GM23338 (cell line): Measurements from ENCODE around the gene TUBGCP4. TPM values are rescaled to one million over a fixed set of nuclear protein-coding genes. Genes with fewer than 3 reads are reported as not detected.

ENCODE experiments used
- ATAC-seq: fragments of 200-7000 bp; cut with Tn5 transposase; 3 replicates; pipeline ENCODE4 v1.9.1; 2020
- DNase-seq: peaks from one replicate; pipeline ENCODE4 v3.0.0-alpha.2; 2015; ENCODE audit warnings: low spot score
- H2AFZ ChIP-seq: fragments of 200-600 bp; sonication (generic); 2 replicates; pipeline ENCODE4 v1.8.0; 2016; ENCODE audit warnings: antibody characterized with exemption, mild to moderate bottlenecking, moderate library complexity
- H3F3A ChIP-seq: fragments of 200-600 bp; sonication (generic); replicated peaks from 2 replicates; pipeline ENCODE4 v1.8.0; 2017; ENCODE audit warnings: antibody characterized with exemption, mixed run types, low read depth
- H3K27ac ChIP-seq: fragments of 200-600 bp; sonication (generic); 2 replicates; pipeline ENCODE4 v1.6.1; 2016; ENCODE audit warnings: low read depth
- H3K27me3 ChIP-seq: fragments of 200-600 bp; sonication (generic); 2 replicates; pipeline ENCODE4 v1.8.0; 2016; ENCODE audit warnings: mild to moderate bottlenecking, mixed run types, moderate library complexity; ENCODE audit not compliant: insufficient read depth
- H3K36me3 ChIP-seq: fragments of 200-600 bp; sonication (generic); 2 replicates; pipeline ENCODE4 v1.8.0; 2016; ENCODE audit warnings: mild to moderate bottlenecking; ENCODE audit not compliant: insufficient read depth
- H3K4me1 ChIP-seq: fragments of 200-600 bp; sonication (generic); 2 replicates; pipeline ENCODE4 v1.8.0; 2016; ENCODE audit warnings: mild to moderate bottlenecking, moderate library complexity; ENCODE audit not compliant: insufficient read depth
- H3K4me2 ChIP-seq: fragments of 200-600 bp; sonication (generic); 2 replicates; pipeline ENCODE4 v1.7.1; 2017; ENCODE audit warnings: mixed run types
- H3K4me3 ChIP-seq: fragments of 200-600 bp; sonication (generic); 2 replicates; pipeline ENCODE4 v1.6.1; 2016; ENCODE audit warnings: mixed run types
- H3K79me2 ChIP-seq: fragments of 200-600 bp; sonication (generic); replicated peaks from 2 replicates; pipeline ENCODE4 v1.8.0; 2017; ENCODE audit warnings: mild to moderate bottlenecking; ENCODE audit not compliant: insufficient read depth
- H3K9me2 ChIP-seq: fragments of 200-600 bp; sonication (generic); 2 replicates; pipeline ENCODE4 v1.8.0; 2017; ENCODE audit not compliant: insufficient read depth
- H4K20me1 ChIP-seq: fragments of 200-600 bp; sonication (generic); replicated peaks from 2 replicates; pipeline ENCODE4 v1.8.0; 2017; ENCODE audit warnings: mild to moderate bottlenecking; ENCODE audit not compliant: insufficient read depth
- H3K27ac Mint-ChIP-seq: 2 replicates; pipeline ENCODE4 v1.8.0; 2020; ENCODE audit warnings: inconsistent platforms, mild to moderate bottlenecking, moderate library complexity, mixed read lengths
- H3K27me3 Mint-ChIP-seq: 3 replicates; pipeline ENCODE4 v1.8.0; 2022; ENCODE audit warnings: low read depth, mild to moderate bottlenecking, moderate library complexity, mixed read lengths, inconsistent platforms; ENCODE audit not compliant: insufficient read depth, poor library complexity
- H3K36me3 Mint-ChIP-seq: 3 replicates; pipeline ENCODE4 v1.8.0; 2021; ENCODE audit warnings: low read depth, mild to moderate bottlenecking, inconsistent platforms, moderate library complexity, mixed read lengths
- H3K4me1 Mint-ChIP-seq: 3 replicates; pipeline ENCODE4 v1.8.0; 2020; ENCODE audit warnings: mild to moderate bottlenecking, inconsistent platforms, mixed read lengths
- H3K4me3 Mint-ChIP-seq: 3 replicates; pipeline ENCODE4 v1.8.0; 2021; ENCODE audit warnings: moderate library complexity, mild to moderate bottlenecking, inconsistent platforms, mixed read lengths
- H3K9me3 Mint-ChIP-seq: 3 replicates; pipeline ENCODE4 v1.8.0; 2020; ENCODE audit warnings: moderate library complexity, mild to moderate bottlenecking, inconsistent platforms, mixed read lengths
- EZH2 ChIP-seq: fragments of 200-600 bp; sonication (generic); IDR thresholded peaks from one replicate; pipeline ENCODE4 v1.8.0; 2017; ENCODE audit warnings: antibody characterized with exemption, mild to moderate bottlenecking, low read depth; ENCODE audit not compliant: unreplicated experiment
- EZH2phosphoT487 ChIP-seq: fragments of 200-600 bp; sonication (generic); IDR thresholded peaks from one replicate; pipeline ENCODE4 v1.8.1; 2018; ENCODE audit warnings: antibody characterized with exemption; ENCODE audit not compliant: unreplicated experiment
- JUNB ChIP-seq: IDR thresholded peaks from one replicate; pipeline ENCODE4 v1.6.1; 2016; ENCODE audit warnings: antibody characterized with exemption; ENCODE audit not compliant: unreplicated experiment
- POLR2AphosphoS5 ChIP-seq: IDR thresholded peaks from 2 replicates; pipeline ENCODE4 v1.6.1; 2016; ENCODE audit warnings: antibody characterized with exemption, low read depth
- STAT1 ChIP-seq: IDR thresholded peaks from one replicate; pipeline ENCODE4 v1.6.1; 2016; ENCODE audit warnings: antibody characterized with exemption; ENCODE audit not compliant: unreplicated experiment
- ZNF331 ChIP-seq: fragments of 250-450 bp; sonication (Bioruptor Pico); IDR thresholded peaks from 2 replicates; pipeline ENCODE4 v1.5.0; 2020; ENCODE audit warnings: low read depth, mild to moderate bottlenecking, moderate library complexity
- ZNF462 ChIP-seq: fragments of 250-450 bp; sonication (Bioruptor Pico); IDR thresholded peaks from 2 replicates; pipeline ENCODE4 v1.5.0; 2020; ENCODE audit warnings: mild to moderate bottlenecking, moderate library complexity
- polyA plus RNA-seq: library from polyadenylated mRNA; unstranded; fragments of >200 nt; fragmentation: Nextera tagmentation; extraction: Ambion mirVana; gene quantifications from 2 replicates; pipeline ENCODE4 v1.2.1, GENCODE V29; 2016
- total RNA-seq: library from RNA; depleted of rRNA; stranded (reverse); fragments of >200 nt; shearing (Covaris generic); gene quantifications from 2 replicates; pipeline ENCODE4 v1.2.3, GENCODE V29; 2014
- TF ChIP-seq, protein P1 (sequence below): IDR thresholded peaks from one replicate; pipeline ENCODE4 v1.6.1; 2018; ENCODE audit warnings: antibody characterized with exemption; ENCODE audit not compliant: unreplicated experiment
- TF ChIP-seq, protein P2 (sequence below), 2 experiments: fragments of 200-600 bp in 1 of 2; sonication (generic) in 1 of 2; conservative IDR thresholded peaks; 2 replicates each; pipeline versions ENCODE4 v1.5.1 to v1.6.1; 2016 to 2017; ENCODE audit warnings: antibody characterized with exemption in 2 of 2, low read depth in 2 of 2, mild to moderate bottlenecking in 2 of 2, moderate library complexity in 1 of 2

Gene TUBGCP4
- total and polyA plus RNA-seq, 2 experiments from 2014 or later = 10.6 to 18.0 TPM

DNA sequence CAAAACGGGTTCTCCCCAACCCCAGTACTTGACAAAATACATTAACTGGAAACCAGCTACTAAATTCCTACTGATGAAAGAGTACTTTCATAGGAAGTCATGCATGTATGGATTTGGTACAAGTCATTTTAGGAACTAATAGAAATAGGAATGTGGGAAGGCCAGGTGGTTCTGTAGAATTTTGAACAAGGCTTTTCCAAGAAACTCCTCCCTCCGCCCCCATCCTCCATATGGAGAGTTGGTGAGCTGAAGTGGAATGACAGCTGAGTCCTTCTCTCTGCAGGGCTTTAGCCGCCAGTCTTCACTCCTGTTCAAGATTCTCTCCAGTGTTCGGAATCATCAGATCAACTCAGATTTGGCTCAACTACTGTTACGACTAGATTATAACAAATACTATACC, 33.2 kb downstream of the TUBGCP4 start:
- Mint-ChIP-seq H3K4me3 (no peak overlapping the region), H3K27ac (no peak overlapping the region), H3K9me3 (no peaks in the 10 kb centered on the region), H3K4me1 (no peaks in the 10 kb centered on the region), H3K36me3 (peaks cover 88% of the 10 kb centered on the region), H3K27me3 (peaks cover 2% of the 10 kb centered on the region)
- no peak overlapping the region for H3K27ac ChIP-seq
- no peak overlapping the region for H2AFZ ChIP-seq
- H3F3A ChIP-seq = peaks cover 21% of the 10 kb centered on the region
- H3K4me1 ChIP-seq = no peaks in the 10 kb centered on the region
- peaks cover 53% of the 10 kb centered on the region for H3K36me3 ChIP-seq
- H4K20me1 ChIP-seq = peaks cover 26% of the 10 kb centered on the region
- no peaks in the 10 kb centered on the region for H3K79me2 ChIP-seq
- no peaks in the 10 kb centered on the region for H3K27me3 ChIP-seq
- ATAC-seq (no peak), DNase-seq (no peak)
- no peaks in the 10 kb centered on the region for H3K9me2 ChIP-seq
- no peak overlapping the region for H3K4me3 ChIP-seq
- no peak overlapping the region for H3K4me2 ChIP-seq
- TF ChIP-seq ZNF462 (no peak), JUNB (no peak), ZNF331 (CRISPR knock-in tag) (no peak), POLR2AphosphoS5 (no peak), STAT1 (no peak), EZH2 (no peak), EZH2phosphoT487 (no peak)
- TF ChIP-seq, protein P1, sequence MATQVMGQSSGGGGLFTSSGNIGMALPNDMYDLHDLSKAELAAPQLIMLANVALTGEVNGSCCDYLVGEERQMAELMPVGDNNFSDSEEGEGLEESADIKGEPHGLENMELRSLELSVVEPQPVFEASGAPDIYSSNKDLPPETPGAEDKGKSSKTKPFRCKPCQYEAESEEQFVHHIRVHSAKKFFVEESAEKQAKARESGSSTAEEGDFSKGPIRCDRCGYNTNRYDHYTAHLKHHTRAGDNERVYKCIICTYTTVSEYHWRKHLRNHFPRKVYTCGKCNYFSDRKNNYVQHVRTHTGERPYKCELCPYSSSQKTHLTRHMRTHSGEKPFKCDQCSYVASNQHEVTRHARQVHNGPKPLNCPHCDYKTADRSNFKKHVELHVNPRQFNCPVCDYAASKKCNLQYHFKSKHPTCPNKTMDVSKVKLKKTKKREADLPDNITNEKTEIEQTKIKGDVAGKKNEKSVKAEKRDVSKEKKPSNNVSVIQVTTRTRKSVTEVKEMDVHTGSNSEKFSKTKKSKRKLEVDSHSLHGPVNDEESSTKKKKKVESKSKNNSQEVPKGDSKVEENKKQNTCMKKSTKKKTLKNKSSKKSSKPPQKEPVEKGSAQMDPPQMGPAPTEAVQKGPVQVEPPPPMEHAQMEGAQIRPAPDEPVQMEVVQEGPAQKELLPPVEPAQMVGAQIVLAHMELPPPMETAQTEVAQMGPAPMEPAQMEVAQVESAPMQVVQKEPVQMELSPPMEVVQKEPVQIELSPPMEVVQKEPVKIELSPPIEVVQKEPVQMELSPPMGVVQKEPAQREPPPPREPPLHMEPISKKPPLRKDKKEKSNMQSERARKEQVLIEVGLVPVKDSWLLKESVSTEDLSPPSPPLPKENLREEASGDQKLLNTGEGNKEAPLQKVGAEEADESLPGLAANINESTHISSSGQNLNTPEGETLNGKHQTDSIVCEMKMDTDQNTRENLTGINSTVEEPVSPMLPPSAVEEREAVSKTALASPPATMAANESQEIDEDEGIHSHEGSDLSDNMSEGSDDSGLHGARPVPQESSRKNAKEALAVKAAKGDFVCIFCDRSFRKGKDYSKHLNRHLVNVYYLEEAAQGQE = no peak
- TF ChIP-seq, protein P2, sequence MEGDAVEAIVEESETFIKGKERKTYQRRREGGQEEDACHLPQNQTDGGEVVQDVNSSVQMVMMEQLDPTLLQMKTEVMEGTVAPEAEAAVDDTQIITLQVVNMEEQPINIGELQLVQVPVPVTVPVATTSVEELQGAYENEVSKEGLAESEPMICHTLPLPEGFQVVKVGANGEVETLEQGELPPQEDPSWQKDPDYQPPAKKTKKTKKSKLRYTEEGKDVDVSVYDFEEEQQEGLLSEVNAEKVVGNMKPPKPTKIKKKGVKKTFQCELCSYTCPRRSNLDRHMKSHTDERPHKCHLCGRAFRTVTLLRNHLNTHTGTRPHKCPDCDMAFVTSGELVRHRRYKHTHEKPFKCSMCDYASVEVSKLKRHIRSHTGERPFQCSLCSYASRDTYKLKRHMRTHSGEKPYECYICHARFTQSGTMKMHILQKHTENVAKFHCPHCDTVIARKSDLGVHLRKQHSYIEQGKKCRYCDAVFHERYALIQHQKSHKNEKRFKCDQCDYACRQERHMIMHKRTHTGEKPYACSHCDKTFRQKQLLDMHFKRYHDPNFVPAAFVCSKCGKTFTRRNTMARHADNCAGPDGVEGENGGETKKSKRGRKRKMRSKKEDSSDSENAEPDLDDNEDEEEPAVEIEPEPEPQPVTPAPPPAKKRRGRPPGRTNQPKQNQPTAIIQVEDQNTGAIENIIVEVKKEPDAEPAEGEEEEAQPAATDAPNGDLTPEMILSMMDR (conservative IDR thresholded peaks at IDR 0.05; ENCODE audit: low read depth in 2 of 2) = no peak
